Measurements from ENCODE around the gene CEPT1. TPM values are rescaled to one million over a fixed set of nuclear protein-coding genes. Genes with fewer than 3 reads are reported as not detected.

CEPT1 gene
- total RNA-seq, 1 experiment from 2014 or later, result 30.9 TPM

DNA sequence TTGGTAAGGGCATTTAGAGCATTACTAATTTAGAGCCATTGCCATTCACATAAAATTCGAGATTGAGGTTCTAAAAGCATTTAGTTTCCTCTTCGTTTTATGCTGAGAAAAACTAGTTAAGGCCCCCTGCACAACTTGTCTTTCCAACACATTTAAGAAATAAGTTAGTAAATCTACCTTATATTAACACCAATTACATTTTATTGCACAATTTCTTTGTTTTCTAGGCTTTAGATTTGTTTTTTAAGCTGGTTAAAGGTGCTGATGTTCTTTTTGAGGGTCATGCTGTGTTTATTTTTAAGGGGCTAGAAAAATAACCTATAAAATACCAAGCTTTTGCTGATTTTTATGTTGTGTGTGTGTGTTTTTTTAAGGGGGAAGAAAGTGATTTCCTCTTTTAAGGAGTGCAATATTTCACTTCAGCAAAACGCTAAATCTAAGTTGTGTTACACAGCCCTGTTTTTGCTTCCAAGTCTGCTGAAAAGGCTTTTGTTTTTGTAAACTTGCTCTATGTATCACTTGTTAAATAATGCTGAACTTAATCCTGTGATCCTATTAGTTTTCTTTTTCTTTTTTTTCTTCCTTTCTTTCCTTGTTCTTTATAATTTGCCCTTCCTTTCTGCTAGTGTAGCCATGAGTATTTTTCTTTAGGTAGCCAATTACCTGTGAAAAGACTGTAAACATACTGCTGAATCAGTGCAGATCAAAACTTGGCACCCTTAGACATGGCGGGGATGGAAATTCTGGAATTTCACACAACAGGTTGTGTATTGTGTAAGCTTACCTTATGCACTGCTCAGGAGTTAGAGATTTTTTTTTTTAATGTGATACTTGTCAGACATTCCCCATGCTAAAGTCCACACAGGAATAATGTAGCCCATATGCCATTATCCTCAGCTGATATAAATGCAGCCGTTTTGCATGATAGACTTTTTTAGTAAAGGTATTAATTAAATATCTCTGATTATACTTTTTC lies 1.5 kb downstream of the CEPT1 start:
- H3K36me3 ChIP-seq (ENCODE audit: insufficient read depth, low read length, poor library complexity, severe bottlenecking), result peaks cover 7% of the 10 kb centered on the region
- no TSS peak for BruUV-seq (replicated peaks)
- ChIA-PET CTCF (no interaction called here), POLR2A (ENCODE audit: low non-redundant PET) (no interaction called here)
- no peak overlapping the region for H3K27ac ChIP-seq (ENCODE audit: low read depth, low read length, poor library complexity, severe bottlenecking)
- no peaks in the 10 kb centered on the region for H3K27me3 ChIP-seq (replicated peaks; ENCODE audit: insufficient read depth, low read depth, low read length, poor library complexity)
- TF ChIP-seq EZH2 (IDR thresholded peaks at IDR 0.05; ENCODE audit: borderline replicate concordance, low read depth, low read length, poor library complexity, severe bottlenecking) (no peak), CTCF (conservative IDR thresholded peaks at IDR 0.05; ENCODE audit: low read depth, low read length) (no peak)
- H3K4me3 ChIP-seq (ENCODE audit: low read depth, low read length, poor library complexity, severe bottlenecking), result peak overlapping the region; percentile 83
- no peak for DNase-seq (ENCODE audit: low spot score)
- no peaks in the 10 kb centered on the region for H3K9me3 ChIP-seq (ENCODE audit: low read depth, low read length, poor library complexity, severe bottlenecking)
- intact Hi-C loops (cut with micrococcal nuclease; ENCODE audit: unreplicated experiment), result no loop called here
- peaks cover 24% of the 10 kb centered on the region for H3K4me1 ChIP-seq (ENCODE audit: insufficient read depth, low read length, poor library complexity, severe bottlenecking)

DNA sequence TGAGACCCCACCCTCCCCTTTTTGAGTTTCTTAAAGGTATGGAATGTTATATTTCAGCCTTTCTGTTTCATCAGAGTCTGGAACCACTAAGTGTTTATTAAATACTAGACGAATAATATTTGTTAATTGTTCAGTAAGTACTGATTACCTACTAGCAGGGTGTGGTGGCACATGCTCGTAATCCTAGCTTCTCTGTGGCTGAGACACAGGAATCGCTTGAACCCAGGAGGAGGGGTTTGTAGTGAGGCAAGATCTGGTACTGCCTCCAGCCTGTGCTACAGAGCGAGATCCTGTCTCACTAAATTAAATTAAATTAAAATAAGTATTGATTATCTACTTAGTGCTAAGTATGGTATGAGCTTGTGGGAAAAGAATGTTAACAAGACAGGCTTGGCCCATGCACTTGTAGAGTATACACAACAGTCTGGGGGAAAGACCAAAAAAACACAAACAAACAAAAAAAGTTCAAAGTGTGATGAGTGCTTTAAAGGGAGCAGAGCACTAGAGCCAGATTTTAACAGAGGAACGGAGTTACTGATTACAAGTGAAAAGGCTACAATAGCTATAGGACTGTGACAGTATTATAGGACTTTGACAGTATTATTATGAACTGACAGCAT lies 2.4 kb downstream of the CEPT1 start:
- Histone ChIP-seq H3K36me3 (ENCODE audit: insufficient read depth, low read length, poor library complexity, severe bottlenecking) (peaks cover 2% of the 10 kb centered on the region), H3K27me3 (replicated peaks; ENCODE audit: insufficient read depth, low read depth, low read length, poor library complexity) (no peaks in the 10 kb centered on the region), H3K27ac (ENCODE audit: low read depth, low read length, poor library complexity, severe bottlenecking) (no peak overlapping the region), H3K4me3 (ENCODE audit: low read depth, low read length, poor library complexity, severe bottlenecking) (no peak overlapping the region), H3K4me1 (ENCODE audit: insufficient read depth, low read length, poor library complexity, severe bottlenecking) (peaks cover 24% of the 10 kb centered on the region), H3K9me3 (ENCODE audit: low read depth, low read length, poor library complexity, severe bottlenecking) (no peaks in the 10 kb centered on the region)
- intact Hi-C loops (cut with micrococcal nuclease; ENCODE audit: unreplicated experiment), result no loop called here
- ChIA-PET POLR2A (ENCODE audit: low non-redundant PET) (no interaction called here), CTCF (no interaction called here)
- TF ChIP-seq EZH2 (IDR thresholded peaks at IDR 0.05; ENCODE audit: borderline replicate concordance, low read depth, low read length, poor library complexity, severe bottlenecking), result no peak
- TF ChIP-seq CTCF (conservative IDR thresholded peaks at IDR 0.05; ENCODE audit: low read depth, low read length), result no peak
- no peak for DNase-seq (ENCODE audit: low spot score)
- BruUV-seq (replicated peaks), result no TSS peak

GRCh38 chr1:111145542-111145941 lies 5.5 kb downstream of the CEPT1 start:
- intact Hi-C loops (cut with micrococcal nuclease; ENCODE audit: unreplicated experiment), result no loop called here
- TF ChIP-seq CTCF (conservative IDR thresholded peaks at IDR 0.05; ENCODE audit: low read depth, low read length), result no peak
- no peak for TF ChIP-seq EZH2 (IDR thresholded peaks at IDR 0.05; ENCODE audit: borderline replicate concordance, low read depth, low read length, poor library complexity, severe bottlenecking)
- POLR2A ChIA-PET (ENCODE audit: low non-redundant PET), result no interaction called here

More at GRCh38 chr1:111145542-111145941, 5.5 kb downstream of the CEPT1 start:
- Histone ChIP-seq H3K27me3 (replicated peaks; ENCODE audit: insufficient read depth, low read depth, low read length, poor library complexity) (no peaks in the 10 kb centered on the region), H3K4me1 (ENCODE audit: insufficient read depth, low read length, poor library complexity, severe bottlenecking) (peaks cover 13% of the 10 kb centered on the region), H3K36me3 (ENCODE audit: insufficient read depth, low read length, poor library complexity, severe bottlenecking) (peaks cover 24% of the 10 kb centered on the region), H3K9me3 (ENCODE audit: low read depth, low read length, poor library complexity, severe bottlenecking) (no peaks in the 10 kb centered on the region), H3K27ac (ENCODE audit: low read depth, low read length, poor library complexity, severe bottlenecking) (no peak overlapping the region), H3K4me3 (ENCODE audit: low read depth, low read length, poor library complexity, severe bottlenecking) (no peak overlapping the region)
- DNase-seq (ENCODE audit: low spot score), result no peak
- BruUV-seq (replicated peaks), result no TSS peak
- CTCF ChIA-PET, result no interaction called here
